CD4-positive, CD25-positive, alpha-beta regulatory T cell (primary cell): ENCODE results near the gene EMP2. TPM values are rescaled to one million over a fixed set of nuclear protein-coding genes. Genes with fewer than 3 reads are reported as not detected.
"Not testable (repeated sequence)": the region's sequence is repeated elsewhere in the genome, so short reads cannot be mapped to it uniquely, and the experiment has no call there.

Experiments used
- ATAC-seq, 2 donors: fragments of 150-1000 bp; cut with Tn5 transposase; one replicate each; pipeline ENCODE4 v1.10.0; 2021; ENCODE audit warnings: low read depth in 2 of 2, moderate number of reproducible peaks in 2 of 2, moderate library complexity in 1 of 2
- DNase-seq, 3 donors: peaks; one replicate each; pipeline versions ENCODE4 v3.0.0 to v3.0.0-alpha.2; 2012 to 2022; ENCODE audit warnings: mixed read lengths in 1 of 3
- H3K27ac ChIP-seq: one replicate; pipeline ENCODE4 v1.7.0; 2013; ENCODE audit warnings: mild to moderate bottlenecking, low read length; ENCODE audit not compliant: insufficient read depth, poor library complexity, severe bottlenecking
- H3K27me3 ChIP-seq: one replicate; pipeline ENCODE4 v1.7.0; 2013; ENCODE audit warnings: low read length; ENCODE audit not compliant: control insufficient read depth, insufficient read depth
- H3K36me3 ChIP-seq: one replicate; pipeline ENCODE4 v1.7.0; 2013; ENCODE audit warnings: mild to moderate bottlenecking, low read length, moderate library complexity; ENCODE audit not compliant: control insufficient read depth, insufficient read depth
- H3K4me1 ChIP-seq: 2 replicates; pipeline ENCODE4 v1.7.0; 2013; ENCODE audit warnings: mild to moderate bottlenecking, low read length; ENCODE audit not compliant: insufficient read depth, control insufficient read depth, poor library complexity, severe bottlenecking
- H3K4me3 ChIP-seq: one replicate; pipeline ENCODE4 v1.7.0; 2013; ENCODE audit warnings: low read depth, mild to moderate bottlenecking, low read length, moderate library complexity
- H3K9me3 ChIP-seq, 2 experiments: 1 replicate in 1 of 2; 2 replicates in 1 of 2; pipeline ENCODE4 v1.7.0; 2013; ENCODE audit warnings: low read length in 2 of 2, mild to moderate bottlenecking in 1 of 2, moderate library complexity in 1 of 2; ENCODE audit not compliant: control insufficient read depth in 2 of 2
- H3K27ac Mint-ChIP-seq, 3 donors: one replicate each; pipeline ENCODE4 v1.8.0; 2020 to 2022; ENCODE audit warnings: mild to moderate bottlenecking in 3 of 3, mixed read lengths in 3 of 3, moderate library complexity in 2 of 3
- H3K27me3 Mint-ChIP-seq: one replicate; pipeline ENCODE4 v1.8.0; 2022; ENCODE audit warnings: mild to moderate bottlenecking, mixed read lengths
- H3K36me3 Mint-ChIP-seq: one replicate; pipeline ENCODE4 v1.8.0; 2020; ENCODE audit warnings: mixed read lengths
- H3K4me1 Mint-ChIP-seq, 4 donors: one replicate each; pipeline ENCODE4 v1.8.0; 2020 to 2022; ENCODE audit warnings: mixed read lengths in 4 of 4, mild to moderate bottlenecking in 1 of 4
- H3K4me3 Mint-ChIP-seq, 4 donors: one replicate each; pipeline ENCODE4 v1.8.0; 2020 to 2022; ENCODE audit warnings: mild to moderate bottlenecking in 4 of 4, mixed read lengths in 4 of 4, moderate library complexity in 3 of 4
- H3K9me3 Mint-ChIP-seq, 7 donors: one replicate each; pipeline ENCODE4 v1.8.0; 2020 to 2022; ENCODE audit warnings: mixed read lengths in 7 of 7, mild to moderate bottlenecking in 3 of 7, moderate library complexity in 2 of 7
- polyA plus RNA-seq, 4 donors: library from polyadenylated mRNA; unstranded; fragments of 300-500 nt; fragmentation: Illumina TruSeq; gene quantifications; one replicate each; pipeline ENCODE4 v1.2.3, GENCODE V29; 2021
- total RNA-seq: library from RNA; stranded (reverse); gene quantifications from one replicate; pipeline ENCODE4 v1.2.3, GENCODE V29; 2022

Gene EMP2
- total and polyA plus RNA-seq, 5 donors from 2014 or later, result not detected

GRCh38 chr16:10561001-10561400, 19.4 kb downstream of the EMP2 start:
- Mint-ChIP-seq H3K4me3 (no peak overlapping the region), H3K27ac (no peak overlapping the region), H3K4me1 (peaks cover 0 to 3% (median 1%) of the 10 kb centered on the region in 4 donors), H3K9me3 (peaks cover 0 to 14% (median 0%) of the 10 kb centered on the region in 7 donors), H3K36me3 (no peaks in the 10 kb centered on the region), H3K27me3 (peaks cover 9% of the 10 kb centered on the region)
- H3K36me3 ChIP-seq, result no peaks in the 10 kb centered on the region
- no peaks in the 10 kb centered on the region for H3K4me1 ChIP-seq
- DNase-seq (no peak), ATAC-seq (no peak)
- H3K9me3 ChIP-seq, result no peaks in the 10 kb centered on the region
- peaks cover 1% of the 10 kb centered on the region for H3K27me3 ChIP-seq
- no peak overlapping the region for H3K4me3 ChIP-seq
- H3K27ac ChIP-seq, result no peak overlapping the region

DNA sequence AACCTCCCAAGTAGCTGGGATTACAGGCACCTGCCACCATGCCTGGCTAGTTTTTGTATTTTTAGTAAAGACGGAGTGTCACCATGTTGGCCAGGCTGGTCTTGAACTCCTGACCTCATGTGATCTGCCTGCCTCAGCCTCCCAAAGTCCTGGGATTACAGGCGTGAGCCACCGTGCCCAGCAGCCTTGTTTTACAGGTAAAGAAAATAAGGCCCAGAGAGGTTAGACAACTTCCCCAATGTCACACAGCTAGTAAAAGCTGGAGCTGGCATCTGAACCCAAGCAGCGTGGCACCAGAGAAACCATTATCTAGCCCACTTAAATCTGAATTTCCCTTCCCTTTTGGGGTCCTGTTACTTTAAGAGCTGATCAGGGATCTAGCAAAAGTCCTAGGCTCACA, 20.6 kb downstream of the EMP2 start:
- not testable (repeated sequence) for H3K4me1 ChIP-seq, DNase-seq, H3K36me3 Mint-ChIP-seq, H3K27me3 ChIP-seq, H3K36me3 ChIP-seq, H3K27me3 Mint-ChIP-seq, H3K4me3 ChIP-seq, H3K27ac ChIP-seq, H3K27ac Mint-ChIP-seq, H3K9me3 ChIP-seq, H3K4me1 Mint-ChIP-seq, H3K4me3 Mint-ChIP-seq, ATAC-seq
- H3K9me3 Mint-ChIP-seq, result peaks cover 0 to 15% (median 2%) of the 10 kb centered on the region in 7 donors

DNA sequence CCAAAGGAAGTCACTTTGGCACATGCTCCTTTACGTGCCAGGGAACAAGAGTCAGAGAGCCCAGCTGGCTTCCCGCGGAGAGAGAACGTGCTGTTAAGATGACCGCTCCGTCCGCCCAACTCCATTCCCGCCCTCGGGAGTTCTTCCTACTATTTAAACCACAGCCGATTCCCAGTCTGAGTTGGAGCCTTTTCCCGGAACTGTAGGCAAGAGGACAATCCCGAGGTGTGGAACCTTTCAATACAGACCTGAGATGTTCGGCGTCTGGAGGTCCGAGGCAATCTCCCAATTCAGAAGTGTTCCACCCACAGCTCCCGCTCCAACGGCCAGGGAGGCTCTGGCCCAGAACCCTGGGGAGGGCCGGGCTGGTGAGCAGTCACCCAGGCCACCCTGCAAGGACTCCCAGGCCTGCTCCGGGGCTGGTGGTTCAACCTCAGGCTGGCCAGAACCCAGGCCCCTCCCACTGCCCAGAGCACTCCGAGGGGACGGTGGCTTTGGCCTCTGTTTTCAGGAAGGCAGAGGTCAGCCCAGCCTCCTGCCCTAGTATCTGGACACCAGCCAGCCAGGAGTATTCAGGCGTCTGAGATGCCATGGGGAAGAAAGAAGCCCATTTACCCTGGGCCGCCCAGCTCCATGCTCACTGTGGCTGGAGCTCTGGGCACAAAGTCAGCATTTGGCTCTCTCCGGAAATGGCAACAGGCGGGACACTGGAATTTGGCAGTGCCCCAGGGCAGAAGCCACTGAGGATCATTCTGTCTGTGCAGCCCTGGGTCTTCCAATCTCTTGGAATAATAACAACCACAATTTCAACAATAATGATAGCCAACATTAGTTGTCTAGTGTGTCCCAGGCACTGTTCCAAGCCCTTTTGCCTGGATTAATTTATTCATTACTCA, 21.4 kb downstream of the EMP2 start:
- DNase-seq (no peak), ATAC-seq (no peak)
- H3K4me3 ChIP-seq, result no peak overlapping the region
- no peaks in the 10 kb centered on the region for H3K36me3 ChIP-seq
- no peak overlapping the region for H3K4me3 Mint-ChIP-seq
- H3K4me1 Mint-ChIP-seq, result peaks cover 0 to 6% (median 1%) of the 10 kb centered on the region in 4 donors
- H3K36me3 Mint-ChIP-seq, result no peaks in the 10 kb centered on the region
- H3K27ac ChIP-seq, result no peak overlapping the region
- peaks cover 15% of the 10 kb centered on the region for H3K27me3 Mint-ChIP-seq
- H3K4me1 ChIP-seq, result no peaks in the 10 kb centered on the region
- H3K27me3 ChIP-seq, result peaks cover 1% of the 10 kb centered on the region
- H3K27ac Mint-ChIP-seq, result no peak overlapping the region
- H3K9me3 ChIP-seq, result no peaks in the 10 kb centered on the region
- peaks cover 0 to 15% (median 2%) of the 10 kb centered on the region in 7 donors for H3K9me3 Mint-ChIP-seq

- no peaks in the 10 kb centered on the region for H3K36me3 Mint-ChIP-seq
- Histone ChIP-seq H3K27me3 (peaks cover 1% of the 10 kb centered on the region), H3K4me3 (no peak overlapping the region), H3K36me3 (no peaks in the 10 kb centered on the region), H3K9me3 (no peaks in the 10 kb centered on the region), H3K4me1 (no peaks in the 10 kb centered on the region), H3K27ac (no peak overlapping the region)
- H3K27ac Mint-ChIP-seq, result no peak overlapping the region
- H3K4me1 Mint-ChIP-seq, result peaks cover 0 to 6% (median 3%) of the 10 kb centered on the region in 4 donors
- H3K27me3 Mint-ChIP-seq, result peaks cover 16% of the 10 kb centered on the region
- no peak for ATAC-seq
- no peak overlapping the region for H3K4me3 Mint-ChIP-seq
- DNase-seq, result no peak
- peaks cover 0 to 12% (median 2%) of the 10 kb centered on the region in 7 donors for H3K9me3 Mint-ChIP-seq
These were observed 22.1 kb downstream of the EMP2 start for GRCh38 chr16:10558305-10558704.

DNA sequence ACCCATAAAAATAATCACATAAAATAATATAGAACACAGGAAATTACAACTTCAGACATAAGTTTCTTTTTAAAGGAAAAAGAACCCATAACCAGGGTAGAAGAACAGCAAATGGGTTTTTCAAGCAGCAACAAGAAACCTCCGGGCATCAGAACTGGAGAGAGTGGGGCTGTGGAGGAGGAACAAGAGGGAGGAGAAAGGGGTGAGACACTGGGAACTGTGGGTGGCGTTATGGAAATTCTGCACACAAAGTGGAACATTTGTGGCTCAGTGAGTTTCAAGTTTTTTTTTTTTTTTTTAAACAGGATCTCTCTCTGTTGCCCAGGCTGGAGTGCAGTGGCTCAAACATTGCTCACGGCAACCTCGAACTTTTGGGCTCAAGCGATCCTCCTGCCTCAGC, 22.6 kb downstream of the EMP2 start:
- peaks cover 0 to 9% (median 4%) of the 10 kb centered on the region in 4 donors for H3K4me1 Mint-ChIP-seq
- Histone ChIP-seq H3K4me3 (no peak overlapping the region), H3K27me3 (peaks cover 1% of the 10 kb centered on the region), H3K36me3 (no peaks in the 10 kb centered on the region), H3K27ac (no peak overlapping the region), H3K9me3 (no peaks in the 10 kb centered on the region), H3K4me1 (peaks cover 4% of the 10 kb centered on the region)
- H3K4me3 Mint-ChIP-seq, result no peak overlapping the region
- H3K9me3 Mint-ChIP-seq, result peaks cover 0 to 12% (median 2%) of the 10 kb centered on the region in 7 donors
- ATAC-seq, result no peak
- DNase-seq, result no peak
- H3K36me3 Mint-ChIP-seq, result no peaks in the 10 kb centered on the region
- H3K27me3 Mint-ChIP-seq, result peaks cover 16% of the 10 kb centered on the region
- no peak overlapping the region for H3K27ac Mint-ChIP-seq

DNA sequence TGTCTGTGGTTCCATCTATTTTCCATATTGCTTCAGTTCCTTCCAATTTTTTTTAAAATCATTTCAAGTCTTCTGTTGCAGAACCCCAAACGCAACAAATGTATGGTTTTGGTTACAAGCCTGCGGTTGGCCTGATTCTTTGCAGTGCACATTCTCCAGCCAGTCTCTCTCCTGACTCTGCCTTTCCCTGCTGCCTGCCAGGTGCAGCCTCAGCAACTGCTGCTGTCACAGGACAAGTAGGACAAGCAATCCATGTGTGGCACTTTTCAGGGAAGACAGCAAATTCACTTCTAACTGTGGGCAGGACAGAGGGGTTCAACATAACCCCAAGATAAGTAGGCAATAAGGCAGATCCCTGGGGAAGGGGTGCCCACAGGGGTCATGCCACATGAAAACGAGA, 24.2 kb downstream of the EMP2 start:
- no peaks in the 10 kb centered on the region for H3K36me3 ChIP-seq
- no peak overlapping the region for H3K4me3 ChIP-seq
- peaks cover 0 to 7% (median 4%) of the 10 kb centered on the region in 7 donors for H3K9me3 Mint-ChIP-seq
- H3K36me3 Mint-ChIP-seq, result no peaks in the 10 kb centered on the region
- peaks cover 0 to 15% (median 4%) of the 10 kb centered on the region in 4 donors for H3K4me1 Mint-ChIP-seq
- H3K9me3 ChIP-seq, result no peaks in the 10 kb centered on the region
- DNase-seq, result no peak
- H3K27me3 ChIP-seq, result peaks cover 1% of the 10 kb centered on the region
- ATAC-seq, result no peak
- peaks cover 4% of the 10 kb centered on the region for H3K4me1 ChIP-seq
- no peak overlapping the region for H3K27ac Mint-ChIP-seq
- peaks cover 21% of the 10 kb centered on the region for H3K27me3 Mint-ChIP-seq
- H3K27ac ChIP-seq, result no peak overlapping the region
- H3K4me3 Mint-ChIP-seq, result no peak overlapping the region

DNA sequence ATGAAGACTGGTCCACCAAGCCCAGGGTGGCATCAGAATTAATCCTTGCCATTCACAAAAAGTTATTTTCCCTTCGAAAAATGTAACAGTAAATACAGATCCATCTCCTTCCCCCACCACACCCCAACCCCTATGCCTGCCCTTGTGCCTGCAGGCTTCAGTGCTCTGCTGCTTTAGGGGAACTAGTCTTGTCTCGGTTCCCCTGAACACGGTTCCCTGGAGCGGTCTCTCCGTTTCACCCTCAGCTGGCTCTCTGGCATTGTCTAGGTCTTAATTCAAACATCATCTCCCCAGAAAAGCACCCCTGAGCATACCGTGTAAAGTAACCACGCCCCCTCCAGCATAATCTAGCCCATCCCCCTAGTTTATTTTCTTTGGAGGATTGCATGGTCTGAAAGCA, 25.8 kb downstream of the EMP2 start:
- Mint-ChIP-seq H3K36me3 (no peaks in the 10 kb centered on the region), H3K4me3 (no peak overlapping the region), H3K27ac (peak overlapping the region in 1 of 3 donors; percentile 56), H3K4me1 (peaks cover 0 to 15% (median 4%) of the 10 kb centered on the region in 4 donors), H3K27me3 (peaks cover 21% of the 10 kb centered on the region), H3K9me3 (peaks cover 0 to 7% (median 4%) of the 10 kb centered on the region in 7 donors)
- Histone ChIP-seq H3K36me3 (no peaks in the 10 kb centered on the region), H3K27me3 (peaks cover 1% of the 10 kb centered on the region), H3K4me1 (peaks cover 4% of the 10 kb centered on the region), H3K9me3 (no peaks in the 10 kb centered on the region), H3K27ac (no peak overlapping the region), H3K4me3 (no peak overlapping the region)
- DNase-seq (no peak), ATAC-seq (no peak)
